GM10266 (cell line): ENCODE measurements around the gene OBP2B.

Experiments used
- DNase-seq: peaks from one replicate; pipeline ENCODE4 v3.0.0; 2012; ENCODE audit errors: extremely low spot score
- TF ChIP-seq, protein P1 (sequence below): IDR thresholded peaks from 2 replicates; pipeline ENCODE4 v1.5.1; 2012; ENCODE audit warnings: mild to moderate bottlenecking, low read depth; ENCODE audit not compliant: control insufficient read depth, insufficient read depth; ENCODE audit errors: missing control alignments

Gene OBP2B

DNA sequence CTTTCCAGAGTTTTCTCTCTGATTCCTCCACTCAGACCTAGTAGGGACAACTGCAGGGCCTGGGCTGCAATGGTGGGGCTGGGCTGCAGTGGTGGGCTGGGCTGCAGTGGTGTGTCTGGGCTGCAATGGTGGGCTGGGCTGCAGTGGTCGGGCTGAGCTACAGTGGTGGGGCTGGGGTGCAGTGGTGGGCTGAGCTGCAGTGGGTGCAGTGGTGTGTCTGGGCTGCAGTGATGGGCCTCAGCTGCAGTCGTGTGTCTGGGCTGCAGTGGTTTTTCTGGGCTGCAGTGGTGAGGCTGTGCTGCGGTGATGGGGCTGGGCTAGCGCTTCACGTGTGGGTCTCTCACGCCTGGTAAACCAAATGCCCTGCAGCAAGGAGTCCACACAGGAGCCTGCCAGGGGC is 38.6 kb upstream of the OBP2B start:
- no peak for DNase-seq
- TF ChIP-seq, protein P1, sequence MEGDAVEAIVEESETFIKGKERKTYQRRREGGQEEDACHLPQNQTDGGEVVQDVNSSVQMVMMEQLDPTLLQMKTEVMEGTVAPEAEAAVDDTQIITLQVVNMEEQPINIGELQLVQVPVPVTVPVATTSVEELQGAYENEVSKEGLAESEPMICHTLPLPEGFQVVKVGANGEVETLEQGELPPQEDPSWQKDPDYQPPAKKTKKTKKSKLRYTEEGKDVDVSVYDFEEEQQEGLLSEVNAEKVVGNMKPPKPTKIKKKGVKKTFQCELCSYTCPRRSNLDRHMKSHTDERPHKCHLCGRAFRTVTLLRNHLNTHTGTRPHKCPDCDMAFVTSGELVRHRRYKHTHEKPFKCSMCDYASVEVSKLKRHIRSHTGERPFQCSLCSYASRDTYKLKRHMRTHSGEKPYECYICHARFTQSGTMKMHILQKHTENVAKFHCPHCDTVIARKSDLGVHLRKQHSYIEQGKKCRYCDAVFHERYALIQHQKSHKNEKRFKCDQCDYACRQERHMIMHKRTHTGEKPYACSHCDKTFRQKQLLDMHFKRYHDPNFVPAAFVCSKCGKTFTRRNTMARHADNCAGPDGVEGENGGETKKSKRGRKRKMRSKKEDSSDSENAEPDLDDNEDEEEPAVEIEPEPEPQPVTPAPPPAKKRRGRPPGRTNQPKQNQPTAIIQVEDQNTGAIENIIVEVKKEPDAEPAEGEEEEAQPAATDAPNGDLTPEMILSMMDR, result no peak

DNA sequence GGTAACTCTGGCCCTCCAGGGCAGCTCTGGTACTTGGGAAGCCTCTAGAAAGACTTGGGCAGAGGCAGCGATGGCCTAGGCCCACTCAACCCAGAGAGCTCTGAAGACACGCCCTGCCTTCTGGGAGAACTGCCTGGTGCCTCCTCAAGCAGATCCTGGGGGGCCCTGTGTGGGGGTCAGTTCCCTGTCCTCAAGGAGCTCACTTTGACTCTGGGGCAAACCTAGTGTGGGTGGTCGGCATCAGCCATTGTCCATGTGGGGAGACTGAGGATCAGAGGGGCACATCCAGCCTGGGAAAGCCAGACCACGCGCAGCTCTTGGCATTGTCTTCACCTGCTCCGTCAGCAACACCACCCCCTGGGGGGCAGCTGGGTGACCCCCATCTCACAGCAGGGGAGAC is 37.9 kb upstream of the OBP2B start:
- TF ChIP-seq, protein P1, result no peak
- no peak for DNase-seq

DNA sequence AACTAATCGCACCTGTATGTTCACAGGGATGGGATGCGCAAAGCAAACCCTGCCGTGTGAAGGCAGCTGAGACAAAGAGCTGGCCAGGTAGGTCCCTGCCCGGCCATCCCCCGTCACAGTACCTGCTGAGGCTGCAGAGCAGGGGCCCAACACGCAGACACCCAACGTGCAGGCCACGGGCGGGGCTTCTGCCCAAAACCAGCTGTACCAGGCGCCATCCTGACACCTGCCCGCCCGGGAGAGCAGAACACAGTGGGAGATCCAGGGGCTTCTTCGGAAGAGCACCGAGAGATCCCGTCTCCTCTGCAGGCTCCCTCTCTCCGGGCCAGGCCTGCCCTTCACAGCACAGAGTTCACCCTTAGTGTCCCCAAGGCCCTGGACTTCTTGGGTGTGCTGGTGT is 37.5 kb upstream of the OBP2B start:
- no peak for DNase-seq
- TF ChIP-seq, protein P1, result no peak

DNA sequence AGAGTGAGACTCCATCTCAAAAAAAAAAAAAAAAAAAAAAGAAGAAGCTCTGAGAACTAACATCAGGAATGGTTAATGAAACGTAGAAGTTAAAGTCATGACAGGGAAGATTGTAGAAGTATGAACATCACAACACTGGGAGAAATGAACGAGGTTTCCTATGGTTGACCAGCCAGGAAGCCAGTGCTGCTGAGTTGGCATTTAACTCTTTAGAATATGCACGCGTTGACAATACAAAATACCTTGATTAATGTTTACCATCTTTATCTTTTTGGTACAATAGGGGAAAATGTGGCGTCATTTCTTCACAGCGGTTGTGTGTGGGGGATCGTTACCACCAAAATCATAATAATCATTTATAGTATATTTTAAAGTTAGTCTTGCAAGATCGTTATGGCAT is 33.9 kb upstream of the OBP2B start:
- DNase-seq, result no peak
- TF ChIP-seq, protein P1, result no peak

DNA sequence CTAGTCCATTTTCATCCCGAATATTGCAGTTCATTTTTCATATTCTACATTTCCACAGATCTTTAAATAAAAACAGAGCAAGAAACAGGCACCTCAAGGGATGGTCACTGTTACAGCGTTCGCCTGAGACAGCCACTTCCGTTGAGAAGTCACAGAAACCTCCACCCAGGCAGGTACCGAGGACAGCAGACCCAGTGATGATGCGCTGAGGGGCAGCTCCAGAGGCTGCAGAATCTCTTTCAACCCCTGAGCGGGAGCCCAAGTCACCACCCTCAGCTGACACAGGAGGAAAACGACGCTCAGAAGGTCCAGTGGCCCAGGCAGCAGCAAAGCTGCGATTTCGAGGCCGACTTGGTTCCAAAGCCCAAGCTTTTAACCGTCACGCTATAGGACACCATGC is 33.2 kb upstream of the OBP2B start:
- no peak for DNase-seq
- TF ChIP-seq, protein P1, result no peak

DNA sequence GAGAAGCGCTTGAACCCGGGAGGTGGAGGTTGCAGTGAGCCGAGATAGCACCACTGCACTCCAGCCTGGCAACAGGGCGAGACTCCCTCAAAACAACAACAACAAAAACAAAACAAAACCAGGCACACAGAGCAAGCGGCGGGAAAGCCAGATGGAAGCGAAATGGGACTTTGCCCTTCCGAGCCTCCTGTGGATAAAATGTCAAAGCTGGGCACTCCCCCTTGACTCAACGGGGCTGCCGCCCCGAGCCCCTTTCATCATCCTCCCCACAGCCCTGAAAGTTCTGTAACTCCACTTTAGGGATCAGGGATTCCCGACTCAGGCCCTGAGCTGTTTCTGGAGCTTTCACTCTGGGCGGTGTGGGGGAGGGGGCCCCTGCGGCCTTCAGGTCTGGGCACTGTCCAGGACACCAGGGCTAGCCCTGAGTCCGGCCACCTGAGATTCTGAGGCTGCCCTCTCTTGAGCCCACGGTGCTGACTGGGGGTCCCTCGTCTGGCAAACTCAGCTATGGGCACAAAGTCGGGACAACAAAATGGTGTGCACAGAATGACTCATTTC is 30.6 kb upstream of the OBP2B start:
- DNase-seq, result no peak
- TF ChIP-seq, protein P1, result no peak

DNA sequence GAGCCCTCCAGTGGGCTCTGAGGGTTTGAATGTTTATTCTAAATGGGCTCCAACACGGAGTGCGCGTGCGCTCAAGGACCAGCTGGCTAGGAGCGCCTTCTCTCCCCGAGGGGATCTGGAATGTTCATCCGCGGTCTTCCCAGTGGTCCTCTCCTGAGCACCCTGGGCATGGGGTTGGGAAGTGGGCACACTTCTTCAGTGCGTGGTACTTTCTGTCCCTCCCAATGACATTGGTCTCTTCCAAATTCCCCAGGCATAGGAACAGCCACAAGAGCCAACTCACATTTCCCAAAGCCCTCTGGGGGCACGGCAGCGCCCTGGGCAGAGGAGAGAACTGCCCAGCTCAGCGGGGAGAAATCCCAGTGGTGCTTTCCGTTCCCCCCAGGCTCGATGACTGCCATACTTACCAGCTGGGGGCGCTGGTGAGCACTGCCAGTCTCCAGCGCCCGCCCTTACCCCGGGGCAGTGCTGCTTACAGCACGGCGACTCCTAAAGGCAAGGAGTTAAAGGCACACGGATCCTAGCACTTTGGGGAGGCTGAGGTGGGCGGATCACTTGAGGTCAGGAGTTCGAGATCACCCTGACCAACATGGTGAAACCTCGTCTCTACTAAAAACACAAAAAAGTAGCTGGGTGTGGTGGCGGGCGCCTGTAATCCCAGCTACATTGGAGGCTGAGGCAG is 29.9 kb upstream of the OBP2B start:
- DNase-seq, result peak; percentile 87
- TF ChIP-seq, protein P1, result peak; percentile 66
